PC-3 (cell line): ENCODE results near the gene CCBE1.

Experiments used
- EZH2 ChIP-seq: fragments of 300-600 bp; sonication (generic); IDR thresholded peaks from one replicate; pipeline ENCODE4 v1.6.1; 2017; ENCODE audit warnings: antibody characterized with exemption, mild to moderate bottlenecking, low read length; ENCODE audit not compliant: unreplicated experiment
- TF ChIP-seq, protein P1 (sequence below): fragments of 300-600 bp; sonication (generic); conservative IDR thresholded peaks from 2 replicates; pipeline ENCODE4 v1.5.1; 2017; ENCODE audit warnings: antibody characterized with exemption, low read depth, mild to moderate bottlenecking, low read length

DNA sequence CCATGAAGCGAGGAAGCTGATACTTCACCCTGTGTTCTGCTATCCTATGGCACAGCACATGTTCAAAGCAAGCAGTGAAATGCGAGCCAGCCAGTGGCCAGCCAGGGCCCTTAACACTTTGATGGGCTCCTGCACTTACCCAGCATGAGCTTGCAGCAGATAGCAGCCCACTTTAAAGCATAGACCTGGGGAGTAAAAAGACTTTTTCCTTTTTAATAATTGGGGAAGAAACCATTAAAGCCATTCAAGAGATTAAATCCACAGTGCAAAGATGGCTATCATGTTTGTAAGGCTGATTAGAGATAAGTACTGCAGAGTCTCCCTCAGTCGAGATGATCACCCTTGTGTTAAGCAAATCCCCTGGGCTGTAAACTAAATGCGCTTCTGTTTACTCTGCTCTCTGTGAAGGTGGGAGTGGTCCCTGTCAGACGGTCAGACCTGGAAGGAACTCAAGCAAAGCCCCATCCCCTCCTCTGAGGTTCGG lies 15.7 kb downstream of the CCBE1 start:
- TF ChIP-seq, protein P1, sequence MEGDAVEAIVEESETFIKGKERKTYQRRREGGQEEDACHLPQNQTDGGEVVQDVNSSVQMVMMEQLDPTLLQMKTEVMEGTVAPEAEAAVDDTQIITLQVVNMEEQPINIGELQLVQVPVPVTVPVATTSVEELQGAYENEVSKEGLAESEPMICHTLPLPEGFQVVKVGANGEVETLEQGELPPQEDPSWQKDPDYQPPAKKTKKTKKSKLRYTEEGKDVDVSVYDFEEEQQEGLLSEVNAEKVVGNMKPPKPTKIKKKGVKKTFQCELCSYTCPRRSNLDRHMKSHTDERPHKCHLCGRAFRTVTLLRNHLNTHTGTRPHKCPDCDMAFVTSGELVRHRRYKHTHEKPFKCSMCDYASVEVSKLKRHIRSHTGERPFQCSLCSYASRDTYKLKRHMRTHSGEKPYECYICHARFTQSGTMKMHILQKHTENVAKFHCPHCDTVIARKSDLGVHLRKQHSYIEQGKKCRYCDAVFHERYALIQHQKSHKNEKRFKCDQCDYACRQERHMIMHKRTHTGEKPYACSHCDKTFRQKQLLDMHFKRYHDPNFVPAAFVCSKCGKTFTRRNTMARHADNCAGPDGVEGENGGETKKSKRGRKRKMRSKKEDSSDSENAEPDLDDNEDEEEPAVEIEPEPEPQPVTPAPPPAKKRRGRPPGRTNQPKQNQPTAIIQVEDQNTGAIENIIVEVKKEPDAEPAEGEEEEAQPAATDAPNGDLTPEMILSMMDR: no peak
- no peak for TF ChIP-seq EZH2
